ENCODE data around the gene TASP1. TPM values are rescaled to one million over a fixed set of nuclear protein-coding genes. Genes with fewer than 3 reads are reported as not detected.
"Not testable (repeated sequence)": the region's sequence is repeated elsewhere in the genome, so short reads cannot be mapped to it uniquely, and the experiment has no call there.

The TASP1 gene
- total and polyA plus RNA-seq, 9 donors: 5.8 to 10.7 (median 6.8) TPM

- no CpG with 5 or more reads among the region's 3 CpGs for WGBS (ENCODE audit: insufficient coverage)
- DNase-seq: peak; percentile 43
- Histone ChIP-seq H3K27ac (ENCODE audit: low read length) (no peak overlapping the region), H3K36me3 (ENCODE audit: control insufficient read depth, insufficient read depth, low read length) (no peaks in the 10 kb centered on the region), H3K27me3 (ENCODE audit: control insufficient read depth, insufficient read depth, low read length) (no peaks in the 10 kb centered on the region), H3K4me3 (ENCODE audit: low read length) (no peak overlapping the region), H3K4me1 (ENCODE audit: control insufficient read depth, insufficient read depth, low read length) (peaks cover 5% of the 10 kb centered on the region), H3K9me3 (replicated peaks; ENCODE audit: control insufficient read depth, low read depth, low read length) (no peaks in the 10 kb centered on the region)
These were observed 34.0 kb upstream of the TASP1 start for GRCh38 chr20:13672690-13673089.

GRCh38 chr20:13671916-13672378 lies 33.2 kb upstream of the TASP1 start:
- H3K27ac ChIP-seq (ENCODE audit: low read length): peak overlapping the region; percentile 23
- WGBS (ENCODE audit: insufficient coverage): 0% methylated on average over 1 of the region's 1 CpG

GRCh38 chr20:13671512-13671911 lies 32.8 kb upstream of the TASP1 start:
- no CpG with 5 or more reads among the region's 2 CpGs for WGBS (ENCODE audit: insufficient coverage)
- Histone ChIP-seq H3K36me3 (ENCODE audit: control insufficient read depth, insufficient read depth, low read length) (no peaks in the 10 kb centered on the region), H3K9me3 (replicated peaks; ENCODE audit: control insufficient read depth, low read depth, low read length) (no peaks in the 10 kb centered on the region), H3K4me1 (ENCODE audit: control insufficient read depth, insufficient read depth, low read length) (peaks cover 2% of the 10 kb centered on the region), H3K27me3 (ENCODE audit: control insufficient read depth, insufficient read depth, low read length) (no peaks in the 10 kb centered on the region), H3K27ac (ENCODE audit: low read length) (peak overlapping the region; percentile 23), H3K4me3 (ENCODE audit: low read length) (no peak overlapping the region)
- DNase-seq: peak; percentile 80

More at GRCh38 chr20:13671916-13672378, 33.2 kb upstream of the TASP1 start:
- Histone ChIP-seq H3K9me3 (replicated peaks; ENCODE audit: control insufficient read depth, low read depth, low read length) (no peaks in the 10 kb centered on the region), H3K36me3 (ENCODE audit: control insufficient read depth, insufficient read depth, low read length) (no peaks in the 10 kb centered on the region), H3K27me3 (ENCODE audit: control insufficient read depth, insufficient read depth, low read length) (no peaks in the 10 kb centered on the region), H3K4me1 (ENCODE audit: control insufficient read depth, insufficient read depth, low read length) (peaks cover 5% of the 10 kb centered on the region), H3K4me3 (ENCODE audit: low read length) (no peak overlapping the region)
- DNase-seq: peak; percentile 95

GRCh38 chr20:13670160-13670559 lies 31.4 kb upstream of the TASP1 start:
- no peaks in the 10 kb centered on the region for H3K36me3 ChIP-seq (ENCODE audit: control insufficient read depth, insufficient read depth, low read length)
- DNase-seq: no peak
- H3K9me3 ChIP-seq (replicated peaks; ENCODE audit: control insufficient read depth, low read depth, low read length): no peaks in the 10 kb centered on the region
- H3K4me1 ChIP-seq (ENCODE audit: control insufficient read depth, insufficient read depth, low read length): peaks cover 2% of the 10 kb centered on the region
- no peaks in the 10 kb centered on the region for H3K27me3 ChIP-seq (ENCODE audit: control insufficient read depth, insufficient read depth, low read length)
- no peak overlapping the region for H3K27ac ChIP-seq (ENCODE audit: low read length)
- H3K4me3 ChIP-seq (ENCODE audit: low read length): no peak overlapping the region

GRCh38 chr20:13665709-13666395 lies 27.1 kb upstream of the TASP1 start:
- 46% methylated on average over 2 of the region's 7 CpGs for WGBS (ENCODE audit: insufficient coverage)
- Histone ChIP-seq H3K4me3 (ENCODE audit: low read length) (no peak overlapping the region), H3K36me3 (ENCODE audit: control insufficient read depth, insufficient read depth, low read length) (no peaks in the 10 kb centered on the region), H3K27ac (ENCODE audit: low read length) (no peak overlapping the region), H3K27me3 (ENCODE audit: control insufficient read depth, insufficient read depth, low read length) (no peaks in the 10 kb centered on the region), H3K9me3 (replicated peaks; ENCODE audit: control insufficient read depth, low read depth, low read length) (no peaks in the 10 kb centered on the region), H3K4me1 (ENCODE audit: control insufficient read depth, insufficient read depth, low read length) (no peaks in the 10 kb centered on the region)
- DNase-seq: peak; percentile 71

- Histone ChIP-seq H3K27ac (ENCODE audit: low read length) (peak overlapping the region; percentile 47), H3K4me1 (ENCODE audit: control insufficient read depth, insufficient read depth, low read length) (no peaks in the 10 kb centered on the region), H3K9me3 (replicated peaks; ENCODE audit: control insufficient read depth, low read depth, low read length) (no peaks in the 10 kb centered on the region), H3K36me3 (ENCODE audit: control insufficient read depth, insufficient read depth, low read length) (no peaks in the 10 kb centered on the region), H3K4me3 (ENCODE audit: low read length) (no peak overlapping the region), H3K27me3 (ENCODE audit: control insufficient read depth, insufficient read depth, low read length) (no peaks in the 10 kb centered on the region)
- peak; percentile 96 for DNase-seq
- 22% methylated on average over 6 of the region's 11 CpGs for WGBS (ENCODE audit: insufficient coverage)
These were observed 22.4 kb upstream of the TASP1 start for GRCh38 chr20:13661070-13661685.

- Histone ChIP-seq H3K4me3 (ENCODE audit: low read length) (no peak overlapping the region), H3K27me3 (ENCODE audit: control insufficient read depth, insufficient read depth, low read length) (no peaks in the 10 kb centered on the region), H3K36me3 (ENCODE audit: control insufficient read depth, insufficient read depth, low read length) (no peaks in the 10 kb centered on the region), H3K27ac (ENCODE audit: low read length) (no peak overlapping the region), H3K4me1 (ENCODE audit: control insufficient read depth, insufficient read depth, low read length) (no peaks in the 10 kb centered on the region), H3K9me3 (replicated peaks; ENCODE audit: control insufficient read depth, low read depth, low read length) (no peaks in the 10 kb centered on the region)
- no peak for DNase-seq
- WGBS (ENCODE audit: insufficient coverage): 96% methylated on average over 3 of the region's 3 CpGs
These were observed 20.6 kb upstream of the TASP1 start for GRCh38 chr20:13659288-13659687.

GRCh38 chr20:13658060-13658459 lies 19.3 kb upstream of the TASP1 start:
- not testable (repeated sequence) for DNase-seq; H3K27ac ChIP-seq (ENCODE audit: low read length); H3K36me3 ChIP-seq (ENCODE audit: control insufficient read depth, insufficient read depth, low read length); H3K4me3 ChIP-seq (ENCODE audit: low read length); H3K9me3 ChIP-seq (replicated peaks; ENCODE audit: control insufficient read depth, low read depth, low read length); H3K27me3 ChIP-seq (ENCODE audit: control insufficient read depth, insufficient read depth, low read length); H3K4me1 ChIP-seq (ENCODE audit: control insufficient read depth, insufficient read depth, low read length)
- 93% methylated on average over 4 of the region's 5 CpGs for WGBS (ENCODE audit: insufficient coverage)

GRCh38 chr20:13656721-13657368 lies 18.1 kb upstream of the TASP1 start:
- no peak for DNase-seq
- whole genome bisulfite sequencing (ENCODE audit: insufficient coverage): no CpG with 5 or more reads among the region's 4 CpGs
- H3K9me3 ChIP-seq (replicated peaks; ENCODE audit: control insufficient read depth, low read depth, low read length): no peaks in the 10 kb centered on the region

GRCh38 chr20:13654463-13655023 lies 15.8 kb upstream of the TASP1 start:
- Histone ChIP-seq H3K9me3 (replicated peaks; ENCODE audit: control insufficient read depth, low read depth, low read length) (no peaks in the 10 kb centered on the region), H3K27ac (ENCODE audit: low read length) (no peak overlapping the region), H3K4me1 (ENCODE audit: control insufficient read depth, insufficient read depth, low read length) (peaks cover 7% of the 10 kb centered on the region), H3K27me3 (ENCODE audit: control insufficient read depth, insufficient read depth, low read length) (no peaks in the 10 kb centered on the region), H3K4me3 (ENCODE audit: low read length) (no peak overlapping the region), H3K36me3 (ENCODE audit: control insufficient read depth, insufficient read depth, low read length) (no peaks in the 10 kb centered on the region)
- DNase-seq: no peak
- WGBS (ENCODE audit: insufficient coverage): no CpG with 5 or more reads among the region's 2 CpGs

More at GRCh38 chr20:13656721-13657368, 18.1 kb upstream of the TASP1 start:
- Histone ChIP-seq H3K27me3 (ENCODE audit: control insufficient read depth, insufficient read depth, low read length) (no peaks in the 10 kb centered on the region), H3K27ac (ENCODE audit: low read length) (no peak overlapping the region), H3K36me3 (ENCODE audit: control insufficient read depth, insufficient read depth, low read length) (no peaks in the 10 kb centered on the region), H3K4me3 (ENCODE audit: low read length) (no peak overlapping the region), H3K4me1 (ENCODE audit: control insufficient read depth, insufficient read depth, low read length) (no peaks in the 10 kb centered on the region)
